Measurements from ENCODE around the gene LSM14B. TPM values are rescaled to one million over a fixed set of nuclear protein-coding genes. Genes with fewer than 3 reads are reported as not detected.
A peak's percentile ranks its signal among the peaks of the same experiment; 100 is the strongest.

Gene LSM14B
- total RNA-seq, 1 donor from 2014 or later: 81.1 TPM

DNA sequence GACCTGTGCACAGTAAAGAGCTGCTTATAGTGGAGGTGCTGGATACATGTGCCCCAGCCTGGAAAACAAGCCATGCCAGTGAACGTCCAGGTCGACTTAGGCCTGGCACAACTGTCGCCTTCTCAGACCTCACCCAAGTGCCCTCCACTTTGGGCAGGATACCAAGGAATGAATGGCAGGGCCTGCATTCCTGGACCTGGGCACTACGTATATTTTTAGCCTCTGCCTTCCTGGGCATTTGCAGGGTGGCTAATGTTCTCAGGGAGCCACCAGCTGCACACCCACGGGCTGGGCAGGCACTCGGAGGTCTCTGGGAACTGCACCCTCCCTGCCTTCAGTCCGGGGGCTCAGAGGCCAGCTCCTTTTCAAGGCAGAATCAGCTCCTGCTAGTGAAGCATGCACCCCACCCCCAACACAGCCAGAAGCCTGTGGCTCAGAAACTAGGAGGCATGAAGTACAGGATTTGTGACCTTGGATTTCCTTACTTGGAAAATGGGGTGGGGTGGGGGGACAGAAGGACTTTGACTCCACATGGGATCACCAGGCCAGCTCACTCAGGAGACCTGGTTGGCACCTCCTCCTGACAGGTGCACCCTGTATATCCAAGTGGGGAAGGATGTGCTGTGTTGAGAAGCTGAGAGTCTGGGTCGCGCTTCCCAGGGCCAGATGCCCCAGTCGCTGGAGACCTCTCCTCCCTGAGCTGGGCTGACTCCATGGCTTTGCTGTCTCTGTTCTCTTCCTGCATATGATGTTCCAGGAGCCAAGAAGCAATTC, 2.5 kb upstream of the LSM14B start:
- H3K36me3 Mint-ChIP-seq (ENCODE audit: insufficient read depth): peaks cover 6% of the 10 kb centered on the region
- H3K27ac Mint-ChIP-seq: no peak overlapping the region
- no peak for DNase-seq (ENCODE audit: low spot score, unreplicated experiment)
- peaks cover 13% of the 10 kb centered on the region for H3K4me1 Mint-ChIP-seq (ENCODE audit: low read depth)
- peaks cover 27% of the 10 kb centered on the region for H3K27me3 Mint-ChIP-seq
- peak overlapping the region; percentile 30 for H3K4me3 Mint-ChIP-seq (ENCODE audit: low read depth)
- TF ChIP-seq CTCF (IDR thresholded peaks at IDR 0.05; ENCODE audit: unreplicated experiment): no peak
- H3K9me3 Mint-ChIP-seq (ENCODE audit: low read depth): no peaks in the 10 kb centered on the region

DNA sequence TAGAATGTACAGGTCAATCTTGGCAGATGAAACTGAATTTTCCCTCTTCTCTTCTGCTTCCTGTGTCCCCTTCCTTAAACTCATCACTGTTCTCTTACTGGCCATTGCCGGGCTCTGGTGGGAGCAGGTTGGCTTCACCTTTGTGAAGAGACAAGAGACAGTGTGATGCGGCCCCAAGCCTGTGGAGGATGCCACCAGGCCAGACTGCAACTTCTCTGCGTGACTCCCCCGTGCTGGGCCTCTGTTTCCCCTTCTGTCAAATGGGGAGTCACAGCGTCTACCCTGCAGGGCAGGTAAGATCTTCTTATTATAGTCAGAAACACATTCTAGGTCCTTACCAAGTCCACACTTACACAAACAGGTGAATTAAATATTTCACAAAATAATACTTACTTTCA, 1.9 kb upstream of the LSM14B start:
- DNase-seq (ENCODE audit: low spot score, unreplicated experiment): no peak
- Mint-ChIP-seq H3K9me3 (ENCODE audit: low read depth) (no peaks in the 10 kb centered on the region), H3K4me3 (ENCODE audit: low read depth) (peak overlapping the region; percentile 30), H3K36me3 (ENCODE audit: insufficient read depth) (peaks cover 6% of the 10 kb centered on the region), H3K27ac (no peak overlapping the region), H3K27me3 (peaks cover 24% of the 10 kb centered on the region), H3K4me1 (ENCODE audit: low read depth) (peaks cover 13% of the 10 kb centered on the region)
- no peak for TF ChIP-seq CTCF (IDR thresholded peaks at IDR 0.05; ENCODE audit: unreplicated experiment)

- peaks cover 21% of the 10 kb centered on the region for H3K27me3 Mint-ChIP-seq
- H3K4me3 Mint-ChIP-seq (ENCODE audit: low read depth): peak overlapping the region; percentile 82
- H3K9me3 Mint-ChIP-seq (ENCODE audit: low read depth): no peaks in the 10 kb centered on the region
- no peak for TF ChIP-seq CTCF (IDR thresholded peaks at IDR 0.05; ENCODE audit: unreplicated experiment)
- H3K4me1 Mint-ChIP-seq (ENCODE audit: low read depth): peaks cover 13% of the 10 kb centered on the region
- peak overlapping the region; percentile 88 for H3K27ac Mint-ChIP-seq
- DNase-seq (ENCODE audit: low spot score, unreplicated experiment): no peak
- peaks cover 6% of the 10 kb centered on the region for H3K36me3 Mint-ChIP-seq (ENCODE audit: insufficient read depth)
These were observed 1.1 kb upstream of the LSM14B start for GRCh38 chr20:62120990-62121775.

- TF ChIP-seq CTCF (IDR thresholded peaks at IDR 0.05; ENCODE audit: unreplicated experiment): no peak
- peak overlapping the region; percentile 85 for H3K4me3 Mint-ChIP-seq (ENCODE audit: low read depth)
- peak; percentile 53 for DNase-seq (ENCODE audit: low spot score, unreplicated experiment)
- H3K27ac Mint-ChIP-seq: peak overlapping the region; percentile 92
- peaks cover 12% of the 10 kb centered on the region for H3K36me3 Mint-ChIP-seq (ENCODE audit: insufficient read depth)
- H3K27me3 Mint-ChIP-seq: peaks cover 14% of the 10 kb centered on the region
- H3K4me1 Mint-ChIP-seq (ENCODE audit: low read depth): peaks cover 13% of the 10 kb centered on the region
- H3K9me3 Mint-ChIP-seq (ENCODE audit: low read depth): no peaks in the 10 kb centered on the region
These were observed 577 bp downstream of the LSM14B start for GRCh38 chr20:62122654-62123449.
